Measurements from ENCODE around the gene CEP43.

The CEP43 gene, protein sequence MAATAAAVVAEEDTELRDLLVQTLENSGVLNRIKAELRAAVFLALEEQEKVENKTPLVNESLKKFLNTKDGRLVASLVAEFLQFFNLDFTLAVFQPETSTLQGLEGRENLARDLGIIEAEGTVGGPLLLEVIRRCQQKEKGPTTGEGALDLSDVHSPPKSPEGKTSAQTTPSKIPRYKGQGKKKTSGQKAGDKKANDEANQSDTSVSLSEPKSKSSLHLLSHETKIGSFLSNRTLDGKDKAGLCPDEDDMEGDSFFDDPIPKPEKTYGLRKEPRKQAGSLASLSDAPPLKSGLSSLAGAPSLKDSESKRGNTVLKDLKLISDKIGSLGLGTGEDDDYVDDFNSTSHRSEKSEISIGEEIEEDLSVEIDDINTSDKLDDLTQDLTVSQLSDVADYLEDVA

DNA sequence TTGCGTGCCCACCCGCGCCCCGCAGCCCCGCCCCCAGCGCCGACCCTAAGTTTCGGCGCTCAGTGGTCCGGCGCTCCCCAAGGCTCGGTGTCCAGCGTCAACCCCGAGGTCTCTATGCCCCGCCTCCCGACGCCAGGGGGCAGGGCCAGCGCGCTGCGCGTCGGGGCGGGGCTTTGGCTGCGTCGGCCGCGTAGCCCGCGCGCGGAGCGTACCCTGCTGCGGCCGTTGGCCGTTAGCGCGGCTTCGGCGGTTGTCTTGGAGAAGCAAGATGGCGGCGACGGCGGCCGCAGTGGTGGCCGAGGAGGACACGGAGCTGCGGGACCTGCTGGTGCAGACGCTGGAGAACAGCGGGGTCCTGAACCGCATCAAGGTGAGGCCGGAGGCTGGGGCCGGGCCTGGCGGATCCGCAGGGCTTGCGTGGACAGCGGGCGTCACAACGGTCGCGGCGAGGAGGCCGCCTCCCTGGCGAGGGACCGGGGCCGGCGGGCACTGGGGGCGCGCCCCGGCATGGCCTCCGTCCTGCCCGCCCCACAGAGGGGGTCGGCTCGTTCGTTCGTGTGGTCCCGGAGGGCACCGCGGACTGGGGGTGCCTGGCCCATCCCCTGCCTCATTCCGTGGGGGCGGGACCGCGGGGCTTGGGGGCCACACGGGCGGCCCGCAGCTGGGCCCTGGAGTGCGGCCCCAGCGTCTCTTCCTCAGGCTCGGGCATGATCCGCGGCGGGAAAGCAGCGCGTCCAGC is at the start of gene CEP43:
Gene CEP43 (plus strand): TSS at position 253 of the 739 bp plus-strand sequence. CDS start 16 bp downstream, at position 269.
- peak; percentile 91 for ATAC-seq (ENCODE audit: insufficient read depth, low read depth)
- peaks cover 44% of the 10 kb centered on the region for H3K4me1 ChIP-seq (ENCODE audit: insufficient read depth, low read length)
- peaks cover 36% of the 10 kb centered on the region; the same call in 1 of the 2 replicates for H4K20me1 ChIP-seq (ENCODE audit: insufficient read depth, low read length)
- peaks cover 96% of the 10 kb centered on the region for H3K79me2 ChIP-seq (ENCODE audit: insufficient read depth, low read length)
- no peak for TF ChIP-seq EZH2 (IDR thresholded peaks at IDR 0.05; ENCODE audit: borderline replicate concordance, low read depth, low read length, severe bottlenecking)
- TF ChIP-seq, protein P1, sequence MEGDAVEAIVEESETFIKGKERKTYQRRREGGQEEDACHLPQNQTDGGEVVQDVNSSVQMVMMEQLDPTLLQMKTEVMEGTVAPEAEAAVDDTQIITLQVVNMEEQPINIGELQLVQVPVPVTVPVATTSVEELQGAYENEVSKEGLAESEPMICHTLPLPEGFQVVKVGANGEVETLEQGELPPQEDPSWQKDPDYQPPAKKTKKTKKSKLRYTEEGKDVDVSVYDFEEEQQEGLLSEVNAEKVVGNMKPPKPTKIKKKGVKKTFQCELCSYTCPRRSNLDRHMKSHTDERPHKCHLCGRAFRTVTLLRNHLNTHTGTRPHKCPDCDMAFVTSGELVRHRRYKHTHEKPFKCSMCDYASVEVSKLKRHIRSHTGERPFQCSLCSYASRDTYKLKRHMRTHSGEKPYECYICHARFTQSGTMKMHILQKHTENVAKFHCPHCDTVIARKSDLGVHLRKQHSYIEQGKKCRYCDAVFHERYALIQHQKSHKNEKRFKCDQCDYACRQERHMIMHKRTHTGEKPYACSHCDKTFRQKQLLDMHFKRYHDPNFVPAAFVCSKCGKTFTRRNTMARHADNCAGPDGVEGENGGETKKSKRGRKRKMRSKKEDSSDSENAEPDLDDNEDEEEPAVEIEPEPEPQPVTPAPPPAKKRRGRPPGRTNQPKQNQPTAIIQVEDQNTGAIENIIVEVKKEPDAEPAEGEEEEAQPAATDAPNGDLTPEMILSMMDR (IDR thresholded peaks at IDR 0.05; ENCODE audit: borderline replicate concordance, extremely low read depth, low read length, poor library complexity, severe bottlenecking), result no peak
- H3K27ac ChIP-seq (ENCODE audit: low read length), result peak within 1 kb of the TSS; percentile 93
- peak within 1 kb of the TSS; percentile 78 for H2AFZ ChIP-seq (ENCODE audit: low read depth, low read length)
- no peaks in the 10 kb centered on the region for H3K9me3 ChIP-seq (ENCODE audit: insufficient read depth, low read length, severe bottlenecking)
- no peaks in the 10 kb centered on the region for H3K27me3 ChIP-seq (ENCODE audit: insufficient read depth, low read length, poor library complexity)
- peak; percentile 93 for DNase-seq
- H3K9ac ChIP-seq (ENCODE audit: low read depth, low read length), result peak within 1 kb of the TSS; percentile 96
- peak within 1 kb of the TSS; percentile 78 to 97 for H3K4me3 ChIP-seq (ENCODE audit: low read depth in 1 of 2, low read length in 2 of 2)
- H3K4me2 ChIP-seq (ENCODE audit: insufficient read depth, low read length), result peak within 1 kb of the TSS; percentile 79
- H3K36me3 ChIP-seq (ENCODE audit: insufficient read depth, low read length), result peaks cover 53% of the 10 kb centered on the region

DNA sequence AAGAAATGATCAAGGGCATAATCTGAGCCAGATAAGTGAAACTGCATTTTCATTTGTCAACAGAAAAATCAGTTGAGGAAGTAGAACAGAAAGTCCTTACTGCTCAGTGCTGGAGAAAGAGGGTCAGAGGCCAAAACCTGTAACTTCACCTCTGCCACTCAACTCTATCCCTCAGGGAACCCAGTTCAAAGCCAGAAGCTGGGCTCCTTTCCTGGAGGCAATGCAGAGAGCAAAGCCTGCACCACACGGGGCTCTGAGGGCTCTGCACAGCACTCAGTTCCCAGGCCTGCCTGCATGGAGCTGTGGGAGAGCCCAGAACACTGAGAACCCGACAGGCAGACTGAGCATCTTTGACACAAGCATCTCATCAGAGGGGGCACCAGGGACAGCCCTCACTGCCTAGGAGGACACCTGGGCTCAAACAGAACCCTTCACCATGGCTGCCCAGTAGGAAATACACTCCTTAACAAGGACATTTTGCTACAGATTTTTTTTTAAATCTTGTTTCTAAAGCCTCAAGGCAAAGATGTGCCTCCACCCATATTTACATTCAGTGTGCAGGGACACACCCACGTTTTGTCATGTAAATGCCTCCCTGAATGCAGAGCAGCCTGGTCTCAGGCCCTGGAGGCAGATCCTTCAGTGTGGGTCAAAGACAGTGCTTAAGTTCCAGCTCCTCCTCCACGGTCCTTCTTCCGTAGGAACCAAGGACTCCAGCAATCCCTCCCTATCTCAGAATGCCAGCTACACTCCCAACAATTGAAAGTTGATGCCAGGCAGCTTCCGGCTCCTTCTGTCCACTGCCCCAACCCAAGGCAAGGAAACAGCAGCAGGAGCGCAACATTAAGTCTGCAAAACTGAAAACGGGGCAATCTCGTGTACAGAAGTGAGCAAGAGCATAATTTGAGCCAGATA is 49.4 kb upstream of the CEP43 start:
- H3K9me3 ChIP-seq (ENCODE audit: insufficient read depth, low read length, severe bottlenecking), result no peaks in the 10 kb centered on the region
- TF ChIP-seq, protein P1 (IDR thresholded peaks at IDR 0.05; ENCODE audit: borderline replicate concordance, extremely low read depth, low read length, poor library complexity, severe bottlenecking), result no peak
- TF ChIP-seq EZH2 (IDR thresholded peaks at IDR 0.05; ENCODE audit: borderline replicate concordance, low read depth, low read length, severe bottlenecking), result no peak
- no peak overlapping the region for H3K27ac ChIP-seq (ENCODE audit: low read length)
- H2AFZ ChIP-seq (ENCODE audit: low read depth, low read length), result no peak overlapping the region
- DNase-seq (no peak), ATAC-seq (ENCODE audit: insufficient read depth, low read depth) (no peak)
- peaks cover 4% of the 10 kb centered on the region; the same call in 1 of the 2 replicates for H4K20me1 ChIP-seq (ENCODE audit: insufficient read depth, low read length)
- H3K27me3 ChIP-seq (ENCODE audit: insufficient read depth, low read length, poor library complexity), result no peaks in the 10 kb centered on the region
- no peak overlapping the region for H3K9ac ChIP-seq (ENCODE audit: low read depth, low read length)
- no peaks in the 10 kb centered on the region; the same call in 1 of the 2 replicates for H3K79me2 ChIP-seq (ENCODE audit: insufficient read depth, low read length)
- peaks cover 28% of the 10 kb centered on the region for H3K36me3 ChIP-seq (ENCODE audit: insufficient read depth, low read length)
- H3K4me1 ChIP-seq (ENCODE audit: insufficient read depth, low read length), result 0 out of 2 replicates have a peak, but pooled peaks cover 3% of the 10 kb centered on the region
- no peak overlapping the region for H3K4me3 ChIP-seq (ENCODE audit: low read depth in 1 of 2, low read length in 2 of 2)
- H3K4me2 ChIP-seq (ENCODE audit: insufficient read depth, low read length), result no peak overlapping the region

DNA sequence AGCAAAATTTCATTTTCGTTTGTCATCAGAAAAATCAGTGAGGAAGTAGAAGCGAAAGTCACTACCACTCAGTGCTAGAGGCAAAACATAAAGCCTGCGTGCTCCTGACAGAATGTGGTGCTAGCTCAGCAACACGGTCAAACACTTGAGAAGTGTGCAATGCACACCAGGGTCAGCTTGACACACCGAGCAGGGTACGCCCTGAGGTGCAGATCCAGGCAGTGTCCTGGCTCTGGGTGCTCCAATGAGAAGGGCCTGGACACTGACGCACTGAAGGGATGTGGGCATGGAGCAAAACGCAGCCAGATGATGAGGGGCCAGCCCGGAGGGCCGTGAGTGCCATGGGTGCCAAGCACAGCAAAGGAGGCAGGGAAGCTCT is 48.8 kb upstream of the CEP43 start:
- H4K20me1 ChIP-seq (ENCODE audit: insufficient read depth, low read length), result peaks cover 6% of the 10 kb centered on the region; the same call in 1 of the 2 replicates
- DNase-seq, result no peak
- no peak overlapping the region for H3K4me3 ChIP-seq (ENCODE audit: low read depth in 1 of 2, low read length in 2 of 2)
- peaks cover 4% of the 10 kb centered on the region for H3K79me2 ChIP-seq (ENCODE audit: insufficient read depth, low read length)
- H3K9ac ChIP-seq (ENCODE audit: low read depth, low read length), result no peak overlapping the region
- peaks cover 25% of the 10 kb centered on the region for H3K36me3 ChIP-seq (ENCODE audit: insufficient read depth, low read length)
- no peak for ATAC-seq (ENCODE audit: insufficient read depth, low read depth)
- H3K27me3 ChIP-seq (ENCODE audit: insufficient read depth, low read length, poor library complexity), result no peaks in the 10 kb centered on the region
- no peak overlapping the region for H2AFZ ChIP-seq (ENCODE audit: low read depth, low read length)
- TF ChIP-seq EZH2 (IDR thresholded peaks at IDR 0.05; ENCODE audit: borderline replicate concordance, low read depth, low read length, severe bottlenecking), result no peak
- TF ChIP-seq, protein P1 (IDR thresholded peaks at IDR 0.05; ENCODE audit: borderline replicate concordance, extremely low read depth, low read length, poor library complexity, severe bottlenecking), result no peak
- no peak overlapping the region for H3K27ac ChIP-seq (ENCODE audit: low read length)
- peaks cover 10% of the 10 kb centered on the region for H3K4me1 ChIP-seq (ENCODE audit: insufficient read depth, low read length)
- no peaks in the 10 kb centered on the region for H3K9me3 ChIP-seq (ENCODE audit: insufficient read depth, low read length, severe bottlenecking)
- H3K4me2 ChIP-seq (ENCODE audit: insufficient read depth, low read length), result no peak overlapping the region

Data from DND-41 (cell line).